Middle frontal gyrus (tissue), 1 donor: ENCODE results near the gene GRAP2.
"Not testable (repeated sequence)": the region's sequence is repeated elsewhere in the genome, so short reads cannot be mapped to it uniquely, and the experiment has no call there.

ENCODE experiments used
- DNase-seq: peaks from one replicate; pipeline ENCODE4 v3.0.0-alpha.2; 2015; ENCODE audit warnings: low spot score; ENCODE audit errors: extremely low spot score

GRAP2 gene

GRCh38 chr22:39897841-39898240, 3.0 kb upstream of the GRAP2 start:
- no peak for DNase-seq

- DNase-seq = no peak
Observed at GRCh38 chr22:39898997-39899396, 1.9 kb upstream of the GRAP2 start.

- DNase-seq = no peak
Observed at GRCh38 chr22:39901565-39902146, 772 bp downstream of the GRAP2 start.

- DNase-seq = not testable (repeated sequence)
Observed at GRCh38 chr22:39904024-39904423, 3.1 kb downstream of the GRAP2 start.

- DNase-seq = no peak
Observed at GRCh38 chr22:39904862-39905261, 4.0 kb downstream of the GRAP2 start.

- DNase-seq = no peak
Observed at GRCh38 chr22:39905687-39906086, 4.8 kb downstream of the GRAP2 start.

- no peak for DNase-seq
Observed at GRCh38 chr22:39906207-39906606, 5.3 kb downstream of the GRAP2 start.

GRCh38 chr22:39907047-39907446, 6.2 kb downstream of the GRAP2 start:
- no peak for DNase-seq

- DNase-seq = no peak
Observed at GRCh38 chr22:39907605-39908097, 6.8 kb downstream of the GRAP2 start.

GRCh38 chr22:39908136-39908535, 7.3 kb downstream of the GRAP2 start:
- DNase-seq = no peak

- DNase-seq = no peak
Observed at GRCh38 chr22:39908737-39909136, 7.9 kb downstream of the GRAP2 start.

GRCh38 chr22:39910876-39911613, 10.2 kb downstream of the GRAP2 start:
- no peak for DNase-seq

- no peak for DNase-seq
Observed at GRCh38 chr22:39913321-39913720, 12.4 kb downstream of the GRAP2 start.

GRCh38 chr22:39913886-39914285, 13.0 kb downstream of the GRAP2 start:
- DNase-seq = no peak

- DNase-seq = no peak
Observed at GRCh38 chr22:39914584-39914983, 13.7 kb downstream of the GRAP2 start.

GRCh38 chr22:39915295-39915726, 14.4 kb downstream of the GRAP2 start:
- no peak for DNase-seq

GRCh38 chr22:39916496-39916895, 15.6 kb downstream of the GRAP2 start:
- DNase-seq = no peak

GRCh38 chr22:39917197-39917643, 16.3 kb downstream of the GRAP2 start:
- no peak for DNase-seq

- no peak for DNase-seq
Observed at GRCh38 chr22:39917776-39918495, 17.1 kb downstream of the GRAP2 start.

- no peak for DNase-seq
Observed at GRCh38 chr22:39920134-39920743, 19.4 kb downstream of the GRAP2 start.

GRCh38 chr22:39923696-39924095, 22.8 kb downstream of the GRAP2 start:
- no peak for DNase-seq

GRCh38 chr22:39924286-39924685, 23.4 kb downstream of the GRAP2 start:
- no peak for DNase-seq
